TTC549 (cell line): ENCODE results near the gene RPA3.
"Not testable (repeated sequence)": the region's sequence is repeated elsewhere in the genome, so short reads cannot be mapped to it uniquely, and the experiment has no call there.

Source experiments
- FAIRE-seq: peaks from 2 replicates; lab custom pipeline; 2012; peaks lifted over from hg19 to GRCh38; lab: Jason Lieb, UNC

Gene RPA3

GRCh38 chr7:7693881-7694280 is 24.5 kb downstream of the RPA3 start:
- no peak for FAIRE-seq

- FAIRE-seq: no peak
These were observed 29.5 kb downstream of the RPA3 start for GRCh38 chr7:7688956-7689355.

GRCh38 chr7:7688310-7688709 is 30.1 kb downstream of the RPA3 start:
- no peak for FAIRE-seq

GRCh38 chr7:7687800-7688199 is 30.6 kb downstream of the RPA3 start:
- no peak for FAIRE-seq

GRCh38 chr7:7686811-7687508 is 31.4 kb downstream of the RPA3 start:
- no peak for FAIRE-seq

- no peak for FAIRE-seq
These were observed 35.5 kb downstream of the RPA3 start for GRCh38 chr7:7682861-7683260.

GRCh38 chr7:7681936-7682329 is 36.5 kb downstream of the RPA3 start:
- FAIRE-seq: no peak

GRCh38 chr7:7681191-7681935 is 37.0 kb downstream of the RPA3 start:
- peak; percentile 88 for FAIRE-seq

GRCh38 chr7:7679640-7680039 is 38.8 kb downstream of the RPA3 start:
- not testable (repeated sequence) for FAIRE-seq

GRCh38 chr7:7675686-7676085 is 42.7 kb downstream of the RPA3 start:
- FAIRE-seq: no peak

GRCh38 chr7:7673240-7673550 is 45.2 kb downstream of the RPA3 start:
- FAIRE-seq: no peak

- no peak for FAIRE-seq
These were observed 45.7 kb downstream of the RPA3 start for GRCh38 chr7:7672545-7673239.

GRCh38 chr7:7671361-7671760 is 47.0 kb downstream of the RPA3 start:
- no peak for FAIRE-seq

GRCh38 chr7:7670490-7670889 is 47.9 kb downstream of the RPA3 start:
- FAIRE-seq: no peak

GRCh38 chr7:7668706-7669105 is 49.7 kb downstream of the RPA3 start:
- FAIRE-seq: no peak

- FAIRE-seq: no peak
These were observed 51.2 kb downstream of the RPA3 start for GRCh38 chr7:7667187-7667586.

- no peak for FAIRE-seq
These were observed 53.4 kb downstream of the RPA3 start for GRCh38 chr7:7665031-7665430.

- FAIRE-seq: peak; percentile 36
These were observed 54.1 kb downstream of the RPA3 start for GRCh38 chr7:7664291-7664690.

- FAIRE-seq: peak; percentile 54
These were observed 55.9 kb downstream of the RPA3 start for GRCh38 chr7:7662527-7662926.

- not testable (repeated sequence) for FAIRE-seq
These were observed 61.9 kb downstream of the RPA3 start for GRCh38 chr7:7656459-7656858.

GRCh38 chr7:7654964-7655715 is 63.3 kb downstream of the RPA3 start:
- FAIRE-seq: no peak

- no peak for FAIRE-seq
These were observed 64.7 kb downstream of the RPA3 start for GRCh38 chr7:7653593-7654187.
